ENCODE measurements around the gene HOXB5.

Gene HOXB5

GRCh38 chr17:48622857-48623256, 29.3 kb upstream of the HOXB5 start:
- H3K4me3 ChIP-seq (ENCODE audit: low read depth, low read length, poor library complexity, severe bottlenecking) = no peak overlapping the region
- no peaks in the 10 kb centered on the region for H3K9me2 ChIP-seq (ENCODE audit: low read depth, low read length)
- no peaks in the 10 kb centered on the region for H3K36me3 ChIP-seq (ENCODE audit: insufficient read depth, low read length)
- H3K27ac ChIP-seq (ENCODE audit: low read depth, low read length, poor library complexity, severe bottlenecking) = no peak overlapping the region
- TF ChIP-seq EZH2 (IDR thresholded peaks at IDR 0.05; ENCODE audit: borderline replicate concordance, low read length) (no peak), CTCF (IDR thresholded peaks at IDR 0.05; ENCODE audit: low read length) (no peak)
- H3K27me3 ChIP-seq (ENCODE audit: insufficient read depth, low read length) = peaks cover 4% of the 10 kb centered on the region
- H3K79me2 ChIP-seq (ENCODE audit: insufficient read depth, low read length) = no peaks in the 10 kb centered on the region
- no peak overlapping the region for H2AFZ ChIP-seq (ENCODE audit: low read length)
- no peak overlapping the region for H3K4me2 ChIP-seq (ENCODE audit: low read length)
- no peak overlapping the region for H3K9ac ChIP-seq (ENCODE audit: low read length)
- no peaks in the 10 kb centered on the region for H3K9me3 ChIP-seq (ENCODE audit: low read length)
- H4K20me1 ChIP-seq (ENCODE audit: insufficient read depth, low read length) = no peaks in the 10 kb centered on the region
- no peaks in the 10 kb centered on the region for H3F3A ChIP-seq (ENCODE audit: insufficient read depth, low read length)
- H3K4me1 ChIP-seq (ENCODE audit: insufficient read depth, low read length, severe bottlenecking) = no peaks in the 10 kb centered on the region

DNA sequence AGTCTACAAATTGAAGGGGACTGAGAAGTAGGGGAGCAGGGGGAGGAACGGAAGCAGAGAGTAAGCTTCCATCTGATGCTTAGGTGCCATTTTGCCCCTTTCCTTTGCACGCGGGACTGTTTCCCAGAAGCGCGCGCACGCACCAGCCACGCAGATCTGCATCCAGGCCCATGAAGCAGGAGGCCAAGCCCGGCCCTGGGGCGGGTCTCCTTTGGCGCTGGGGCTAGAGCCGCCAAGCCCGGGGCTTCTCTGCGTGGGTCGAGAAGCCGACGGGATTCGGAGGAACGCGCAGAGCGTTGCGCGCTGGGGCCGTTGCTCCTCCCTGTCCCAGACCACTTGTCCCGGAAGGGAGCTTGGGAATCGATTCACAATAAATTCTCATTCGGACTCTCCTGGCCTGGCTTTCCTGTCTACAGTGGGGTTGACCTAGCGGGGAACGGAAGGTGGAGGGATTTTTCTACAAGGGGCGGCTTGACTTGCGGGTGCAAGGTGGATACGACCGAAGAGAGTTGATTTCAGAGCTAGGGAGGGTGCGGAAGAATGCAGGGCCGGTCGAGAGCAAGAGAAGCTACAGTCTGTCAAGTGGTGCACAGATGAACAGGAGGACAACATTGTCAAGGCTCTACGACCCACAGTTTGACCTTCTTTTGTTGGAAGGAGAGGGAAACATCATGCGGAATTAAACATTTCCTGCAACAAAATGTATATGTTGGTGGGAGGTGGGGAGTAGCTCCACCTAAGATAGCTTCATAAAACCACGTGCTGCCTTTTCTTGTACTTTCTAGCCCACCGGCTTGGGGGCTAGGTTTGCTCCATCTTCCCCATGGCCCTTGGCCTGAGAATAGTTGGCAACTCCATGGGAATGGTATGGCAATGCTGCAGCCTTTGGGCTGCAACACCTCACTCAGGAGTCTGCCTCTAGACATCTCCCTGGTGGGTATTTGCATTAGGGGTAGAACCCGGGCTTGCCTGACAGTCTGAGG, 28.1 kb upstream of the HOXB5 start:
- no peaks in the 10 kb centered on the region for H3K36me3 ChIP-seq (ENCODE audit: insufficient read depth, low read length)
- TF ChIP-seq EZH2 (IDR thresholded peaks at IDR 0.05; ENCODE audit: borderline replicate concordance, low read length) (no peak), CTCF (IDR thresholded peaks at IDR 0.05; ENCODE audit: low read length) (no peak)
- H3K27me3 ChIP-seq (ENCODE audit: insufficient read depth, low read length) = peaks cover 4% of the 10 kb centered on the region
- H3K4me1 ChIP-seq (ENCODE audit: insufficient read depth, low read length, severe bottlenecking) = no peaks in the 10 kb centered on the region
- H3K9me3 ChIP-seq (ENCODE audit: low read length) = no peaks in the 10 kb centered on the region
- H3K4me2 ChIP-seq (ENCODE audit: low read length) = no peak overlapping the region
- H3F3A ChIP-seq (ENCODE audit: insufficient read depth, low read length) = no peaks in the 10 kb centered on the region
- no peak overlapping the region for H3K4me3 ChIP-seq (ENCODE audit: low read depth, low read length, poor library complexity, severe bottlenecking)
- H3K9ac ChIP-seq (ENCODE audit: low read length) = no peak overlapping the region
- no peaks in the 10 kb centered on the region for H3K79me2 ChIP-seq (ENCODE audit: insufficient read depth, low read length)
- no peak overlapping the region for H3K27ac ChIP-seq (ENCODE audit: low read depth, low read length, poor library complexity, severe bottlenecking)
- no peaks in the 10 kb centered on the region for H3K9me2 ChIP-seq (ENCODE audit: low read depth, low read length)
- no peak overlapping the region for H2AFZ ChIP-seq (ENCODE audit: low read length)
- no peaks in the 10 kb centered on the region for H4K20me1 ChIP-seq (ENCODE audit: insufficient read depth, low read length)

DNA sequence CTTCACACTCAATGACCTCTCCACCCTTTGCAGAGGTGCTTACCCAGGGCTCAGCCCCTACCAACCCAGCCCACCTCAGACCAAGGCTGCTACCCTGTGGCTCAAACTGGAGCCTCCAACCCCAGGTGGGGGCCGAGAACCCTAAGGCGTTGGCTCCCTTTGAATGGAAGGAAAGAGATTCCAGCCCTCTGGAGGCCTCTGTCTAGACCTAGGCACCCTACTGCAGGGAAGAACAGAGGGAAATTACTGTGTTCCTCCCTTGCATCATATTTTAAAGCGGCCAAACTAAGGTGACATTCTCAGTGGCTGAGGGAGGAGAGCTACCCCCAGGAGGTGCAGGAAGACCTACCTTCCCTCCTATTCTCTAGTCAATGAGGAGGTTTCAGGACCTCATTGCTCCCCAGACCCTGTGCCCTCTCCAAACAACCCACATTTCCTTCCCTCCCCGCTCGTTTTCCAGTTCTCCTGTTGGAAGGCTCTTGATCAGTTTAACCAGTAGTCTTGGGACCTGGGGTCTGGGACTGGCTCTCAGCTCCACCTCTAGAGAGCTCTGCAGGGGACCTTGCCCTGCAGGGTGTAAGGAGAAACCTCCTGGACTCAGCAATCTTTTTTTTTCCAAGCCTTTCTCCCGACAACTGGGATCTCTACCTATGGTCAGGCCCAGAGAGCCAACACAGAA, 27.0 kb upstream of the HOXB5 start:
- no peak overlapping the region for H3K4me3 ChIP-seq (ENCODE audit: low read depth, low read length, poor library complexity, severe bottlenecking)
- H3K4me2 ChIP-seq (ENCODE audit: low read length) = no peak overlapping the region
- H3K9me2 ChIP-seq (ENCODE audit: low read depth, low read length) = no peaks in the 10 kb centered on the region
- peaks cover 4% of the 10 kb centered on the region for H3K27me3 ChIP-seq (ENCODE audit: insufficient read depth, low read length)
- H3F3A ChIP-seq (ENCODE audit: insufficient read depth, low read length) = no peaks in the 10 kb centered on the region
- H2AFZ ChIP-seq (ENCODE audit: low read length) = no peak overlapping the region
- TF ChIP-seq CTCF (IDR thresholded peaks at IDR 0.05; ENCODE audit: low read length) (no peak), EZH2 (IDR thresholded peaks at IDR 0.05; ENCODE audit: borderline replicate concordance, low read length) (no peak)
- no peak overlapping the region for H3K27ac ChIP-seq (ENCODE audit: low read depth, low read length, poor library complexity, severe bottlenecking)
- no peaks in the 10 kb centered on the region for H4K20me1 ChIP-seq (ENCODE audit: insufficient read depth, low read length)
- no peaks in the 10 kb centered on the region for H3K79me2 ChIP-seq (ENCODE audit: insufficient read depth, low read length)
- no peaks in the 10 kb centered on the region for H3K4me1 ChIP-seq (ENCODE audit: insufficient read depth, low read length, severe bottlenecking)
- H3K36me3 ChIP-seq (ENCODE audit: insufficient read depth, low read length) = no peaks in the 10 kb centered on the region
- H3K9me3 ChIP-seq (ENCODE audit: low read length) = no peaks in the 10 kb centered on the region
- H3K9ac ChIP-seq (ENCODE audit: low read length) = no peak overlapping the region
